RWPE1 (cell line): ENCODE measurements around the gene ADGRG2.

Experiments
- CTCF ChIA-PET: fragments of 350-600 bp; sonication (Branson Sonifier 250); formaldehyde crosslinking; extraction: SDS; loops from one replicate; lab custom pipeline; 2021; lab: Yijun Ruan, JAX
- POLR2A ChIA-PET: fragments of 400-600 bp; formaldehyde crosslinking; extraction: SDS; loops from one replicate; lab custom pipeline; 2020; ENCODE audit warnings: antibody characterized with exemption; ENCODE audit not compliant: low non-redundant PET; lab: Yijun Ruan, JAX
- DNase-seq: peaks from one replicate; pipeline ENCODE4 v3.0.0; 2012; ENCODE audit warnings: low spot score
- H3K27ac ChIP-seq: fragments of 450-650 bp; 2 replicates; pipeline ENCODE4 v1.5.1; 2017
- TF ChIP-seq, protein P1 (sequence below): fragments of 450-650 bp; conservative IDR thresholded peaks from 2 replicates; pipeline ENCODE4 v1.5.1; 2017; ENCODE audit warnings: low read depth, mild to moderate bottlenecking

ADGRG2 gene

GRCh38 chrX:19059067-19059466 is 63.2 kb downstream of the ADGRG2 start:
- no peak overlapping the region for H3K27ac ChIP-seq
- CTCF ChIA-PET = no interaction called here
- DNase-seq = no peak
- TF ChIP-seq, protein P1, sequence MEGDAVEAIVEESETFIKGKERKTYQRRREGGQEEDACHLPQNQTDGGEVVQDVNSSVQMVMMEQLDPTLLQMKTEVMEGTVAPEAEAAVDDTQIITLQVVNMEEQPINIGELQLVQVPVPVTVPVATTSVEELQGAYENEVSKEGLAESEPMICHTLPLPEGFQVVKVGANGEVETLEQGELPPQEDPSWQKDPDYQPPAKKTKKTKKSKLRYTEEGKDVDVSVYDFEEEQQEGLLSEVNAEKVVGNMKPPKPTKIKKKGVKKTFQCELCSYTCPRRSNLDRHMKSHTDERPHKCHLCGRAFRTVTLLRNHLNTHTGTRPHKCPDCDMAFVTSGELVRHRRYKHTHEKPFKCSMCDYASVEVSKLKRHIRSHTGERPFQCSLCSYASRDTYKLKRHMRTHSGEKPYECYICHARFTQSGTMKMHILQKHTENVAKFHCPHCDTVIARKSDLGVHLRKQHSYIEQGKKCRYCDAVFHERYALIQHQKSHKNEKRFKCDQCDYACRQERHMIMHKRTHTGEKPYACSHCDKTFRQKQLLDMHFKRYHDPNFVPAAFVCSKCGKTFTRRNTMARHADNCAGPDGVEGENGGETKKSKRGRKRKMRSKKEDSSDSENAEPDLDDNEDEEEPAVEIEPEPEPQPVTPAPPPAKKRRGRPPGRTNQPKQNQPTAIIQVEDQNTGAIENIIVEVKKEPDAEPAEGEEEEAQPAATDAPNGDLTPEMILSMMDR = no peak
- POLR2A ChIA-PET = no interaction called here

DNA sequence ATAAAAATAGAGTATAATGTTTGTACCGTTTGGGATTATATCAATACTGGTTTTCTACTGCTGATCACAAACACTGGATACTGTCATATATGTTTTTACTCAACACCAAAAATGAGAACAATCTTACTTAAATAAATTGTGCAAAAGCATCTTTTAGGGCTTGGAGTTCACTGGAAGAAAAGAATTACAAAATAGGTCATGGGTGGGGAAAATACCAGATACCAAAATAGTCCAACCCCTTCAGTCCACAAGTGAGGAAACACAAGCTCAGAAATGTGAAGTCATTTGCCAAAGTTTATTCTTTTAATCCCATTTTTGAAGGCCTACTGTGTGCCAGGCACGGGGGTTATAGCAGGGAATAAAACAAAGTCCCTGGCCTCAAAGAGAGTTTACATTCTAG is 64.4 kb downstream of the ADGRG2 start:
- CTCF ChIA-PET = interaction anchor here (0.6 kb wide), 1 partner anchor 284 kb away, joined by 3 read pairs; no protein-coding TSS in a partner anchor

DNA sequence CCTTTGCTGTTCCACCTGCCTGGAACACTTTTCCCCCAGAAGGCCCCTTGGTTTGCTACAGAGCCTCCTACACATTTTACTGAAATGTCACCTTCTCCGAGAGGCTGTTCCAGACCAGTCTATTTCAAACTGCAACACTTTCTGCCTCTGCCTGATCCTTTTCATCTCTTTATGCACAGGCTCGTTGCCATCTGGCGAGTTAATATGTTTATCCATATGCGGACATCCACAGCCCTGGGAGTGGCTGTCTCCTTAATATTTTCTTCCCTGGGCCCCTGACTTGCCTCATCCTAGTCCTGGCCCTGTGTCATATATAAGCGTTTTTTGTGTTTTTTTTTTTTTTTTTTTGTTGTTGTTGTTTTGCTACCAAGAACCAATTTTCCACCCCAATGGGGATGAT is 73.2 kb downstream of the ADGRG2 start:
- TF ChIP-seq, protein P1 = no peak
- ChIA-PET CTCF (no interaction called here), POLR2A (no interaction called here)
- DNase-seq = no peak
- H3K27ac ChIP-seq = no peak overlapping the region

More for the DNA sequence above, 64.4 kb downstream of the ADGRG2 start:
- no peak for DNase-seq
- POLR2A ChIA-PET = no interaction called here
- TF ChIP-seq, protein P1 = no peak
- H3K27ac ChIP-seq = no peak overlapping the region

GRCh38 chrX:19046343-19047215 is 75.7 kb downstream of the ADGRG2 start:
- ChIA-PET CTCF (interaction anchor here (0.6 kb wide), 2 partner anchors 18 to 23 kb away, joined by 3 read pairs; no protein-coding TSS in a partner anchor), POLR2A (no interaction called here)
- no peak overlapping the region for H3K27ac ChIP-seq
- peak; percentile 62 for DNase-seq
- TF ChIP-seq, protein P1 = no peak

- H3K27ac ChIP-seq = no peak overlapping the region
- TF ChIP-seq, protein P1 = no peak
- POLR2A ChIA-PET = no interaction called here
- DNase-seq = no peak
- CTCF ChIA-PET = interaction anchor here (0.5 to 1.2 kb wide), 5 partner anchors 10 to 293 kb away, joined by 3 to 6 read pairs (median 3); no protein-coding TSS in a partner anchor
Measured at GRCh38 chrX:19040373-19040772, 81.9 kb downstream of the ADGRG2 start.

DNA sequence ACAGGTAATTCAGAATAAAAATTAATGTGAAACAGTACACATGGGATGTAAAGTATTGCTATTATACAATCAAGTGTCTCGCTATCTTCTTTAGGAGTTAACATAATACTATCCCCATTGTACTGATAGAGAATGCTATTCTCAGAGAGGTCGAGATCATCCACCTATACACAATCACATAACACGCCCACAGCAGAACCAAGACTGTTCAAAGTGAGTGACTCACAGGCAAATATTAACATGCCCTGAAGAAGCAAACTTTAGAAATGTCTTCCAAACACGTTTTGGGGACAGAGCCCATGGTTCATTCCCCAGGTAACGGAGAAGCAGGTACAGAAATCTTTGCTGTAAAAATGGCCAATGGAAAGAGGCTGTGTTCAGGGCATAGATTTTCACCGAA is 88.2 kb downstream of the ADGRG2 start:
- TF ChIP-seq, protein P1 = no peak
- DNase-seq = peak; percentile 6
- ChIA-PET POLR2A (no interaction called here), CTCF (no interaction called here)
- no peak overlapping the region for H3K27ac ChIP-seq
